GM21515 (cell line): ENCODE results near the gene TMOD3.

ENCODE experiments used
- ATAC-seq: cut with Tn5 transposase; IDR thresholded peaks from one replicate; pipeline ENCODE4 v1.9.1; 2021; ENCODE audit not compliant: unreplicated experiment

TMOD3 gene

DNA sequence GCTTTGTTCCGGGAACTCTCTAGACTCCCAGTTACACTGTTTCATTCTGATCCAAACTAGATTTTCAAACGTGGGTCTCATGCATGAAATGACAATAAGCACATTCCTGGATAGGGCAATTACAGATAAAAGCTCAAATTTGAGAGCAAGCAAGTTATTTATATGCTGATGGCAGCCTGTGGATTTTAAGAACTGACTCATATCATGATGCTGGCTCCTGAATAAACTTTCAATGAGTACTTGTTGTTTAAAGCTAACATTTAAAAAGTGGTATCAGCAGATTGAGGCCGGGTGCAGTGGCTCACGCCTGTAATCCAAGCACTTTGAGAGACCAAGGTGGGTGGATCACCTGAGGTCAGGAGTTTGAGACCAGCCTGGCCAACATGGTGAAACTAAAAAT is 75.5 kb downstream of the TMOD3 start:
- no peak for ATAC-seq

DNA sequence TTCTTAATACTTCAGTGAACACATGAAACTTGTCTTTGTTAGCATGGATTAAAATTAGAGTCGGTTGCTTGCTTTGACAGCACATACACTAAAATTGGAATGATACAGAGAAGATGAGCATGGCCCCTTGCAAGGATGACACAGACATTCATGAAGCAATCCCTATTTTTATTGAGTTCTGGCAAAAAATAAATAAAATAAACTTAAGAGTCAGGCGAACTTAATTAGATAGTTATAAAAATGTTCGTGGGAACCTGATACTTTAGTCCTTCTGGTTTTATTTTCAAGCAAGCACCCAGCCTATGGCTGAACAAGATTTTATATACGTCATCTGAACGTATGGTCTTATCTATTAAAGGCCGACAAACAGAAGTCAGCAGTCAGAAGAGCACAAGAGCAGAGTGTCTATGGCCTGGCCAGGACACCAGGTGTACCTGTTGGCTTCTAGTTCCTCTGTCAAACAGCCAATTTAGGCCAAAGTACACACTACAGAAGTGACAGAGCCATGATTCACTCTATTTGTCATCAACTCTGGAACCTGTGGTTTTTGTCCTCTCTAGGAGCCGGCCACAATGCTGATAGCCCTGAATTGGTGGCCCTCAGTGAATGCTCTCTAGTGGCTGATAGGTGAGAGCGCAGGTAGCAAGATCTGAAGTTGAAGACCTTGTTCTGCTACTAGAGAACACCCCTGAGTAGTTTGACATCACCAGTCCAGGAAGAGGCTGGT is 77.8 kb downstream of the TMOD3 start:
- no peak for ATAC-seq

DNA sequence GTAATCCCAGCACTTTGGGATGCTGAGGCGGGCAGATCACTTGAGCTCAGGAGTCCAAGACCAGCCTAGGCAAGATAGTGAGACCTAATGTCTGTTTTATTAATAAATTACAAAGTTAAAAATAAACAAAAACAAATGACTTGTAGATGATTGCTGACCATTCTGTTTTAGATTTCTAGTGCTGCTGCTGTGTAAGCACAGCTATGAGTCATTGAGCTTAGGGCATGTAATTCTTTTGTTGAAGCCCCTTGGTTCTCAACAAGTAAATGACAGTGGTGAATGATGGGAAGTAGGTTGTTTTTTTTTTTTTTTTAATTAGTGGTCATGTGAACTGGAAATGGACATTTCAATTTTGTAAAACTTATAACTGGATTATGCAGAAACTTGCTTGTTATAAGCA is 78.9 kb downstream of the TMOD3 start:
- no peak for ATAC-seq

DNA sequence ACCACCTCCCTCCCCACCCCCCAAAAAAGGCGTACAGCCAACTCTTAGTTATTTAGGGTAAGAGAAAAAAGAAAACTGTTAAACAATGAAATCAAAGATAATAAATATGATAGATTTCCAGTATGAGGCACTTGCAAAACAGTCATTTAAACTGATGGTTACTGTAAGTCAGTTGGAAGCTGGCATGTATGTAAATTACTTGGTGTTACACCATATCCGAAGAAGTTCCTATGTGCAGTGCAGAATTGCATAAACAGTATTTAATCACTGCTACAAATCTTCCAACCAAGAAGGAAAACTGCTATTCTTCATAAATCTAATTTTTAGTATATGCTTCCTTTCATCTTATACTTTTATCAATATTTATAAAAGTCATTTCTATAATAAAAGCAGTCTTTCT is 80.1 kb downstream of the TMOD3 start:
- ATAC-seq: no peak

DNA sequence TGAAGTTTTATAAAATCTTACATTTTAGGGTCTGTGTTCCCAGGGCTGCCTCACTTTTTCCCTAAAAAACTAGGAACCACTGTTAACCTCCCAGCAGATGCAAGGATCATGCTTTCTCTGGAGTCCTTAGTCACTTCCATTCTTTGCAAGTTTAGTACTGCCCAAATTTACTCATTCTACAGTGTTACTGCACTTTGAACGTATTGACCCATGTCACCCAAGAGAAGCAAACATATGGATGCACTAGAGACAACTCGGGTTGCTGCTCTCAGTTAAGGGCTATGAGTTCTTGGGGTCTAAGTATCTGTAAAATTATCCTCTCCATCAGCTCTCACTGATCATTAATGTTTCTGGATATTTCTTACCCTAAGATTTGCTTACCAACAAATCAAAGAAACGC is 83.1 kb downstream of the TMOD3 start:
- no peak for ATAC-seq

DNA sequence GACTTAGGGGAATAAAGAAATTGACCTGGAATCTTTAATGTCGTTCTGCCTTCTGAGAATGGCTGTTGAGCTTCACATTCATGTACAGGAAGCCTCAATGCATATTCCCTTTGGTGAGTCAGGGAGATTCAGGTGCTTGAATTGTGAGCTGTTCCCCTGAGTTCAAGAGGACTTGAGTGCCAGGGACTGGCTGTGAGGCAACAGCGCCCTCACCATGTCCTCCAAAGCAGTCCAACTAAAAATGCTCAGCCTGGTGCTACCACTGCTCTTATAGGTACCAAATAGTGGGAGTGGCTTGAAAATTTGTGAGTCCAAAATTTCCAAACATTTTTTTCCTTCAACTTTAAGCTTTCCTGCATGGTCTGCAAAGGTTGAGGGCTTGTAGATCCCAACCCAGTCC is 88.0 kb downstream of the TMOD3 start:
- no peak for ATAC-seq

GRCh38 chr15:51924156-51925068 is 95.0 kb downstream of the TMOD3 start:
- no peak for ATAC-seq

DNA sequence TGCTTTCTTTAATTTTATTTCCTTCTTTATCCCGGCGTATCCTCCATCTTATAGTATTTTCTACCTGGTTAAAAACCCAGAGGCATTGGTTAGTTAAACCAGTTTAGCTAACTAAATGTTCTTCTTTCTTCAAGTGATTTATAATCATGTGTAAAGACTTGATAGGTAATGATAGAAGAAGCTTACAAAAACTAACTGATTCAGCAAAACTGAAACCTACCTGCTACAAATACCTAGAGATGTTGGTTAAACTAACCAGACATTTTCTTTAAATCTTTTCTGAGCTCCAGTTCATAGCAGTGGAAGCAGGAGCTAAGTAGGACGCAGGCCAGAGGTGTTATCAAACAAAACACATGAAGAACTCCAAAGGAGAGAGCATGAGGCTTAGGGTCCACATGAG is 97.4 kb downstream of the TMOD3 start:
- ATAC-seq: no peak

- ATAC-seq: no peak
Observed at GRCh38 chr15:51931016-51931415, 101.6 kb downstream of the TMOD3 start.

- ATAC-seq: no peak
Observed at GRCh38 chr15:51931638-51932037, 102.2 kb downstream of the TMOD3 start.

- ATAC-seq: no peak
Observed at GRCh38 chr15:51932161-51932560, 102.7 kb downstream of the TMOD3 start.

DNA sequence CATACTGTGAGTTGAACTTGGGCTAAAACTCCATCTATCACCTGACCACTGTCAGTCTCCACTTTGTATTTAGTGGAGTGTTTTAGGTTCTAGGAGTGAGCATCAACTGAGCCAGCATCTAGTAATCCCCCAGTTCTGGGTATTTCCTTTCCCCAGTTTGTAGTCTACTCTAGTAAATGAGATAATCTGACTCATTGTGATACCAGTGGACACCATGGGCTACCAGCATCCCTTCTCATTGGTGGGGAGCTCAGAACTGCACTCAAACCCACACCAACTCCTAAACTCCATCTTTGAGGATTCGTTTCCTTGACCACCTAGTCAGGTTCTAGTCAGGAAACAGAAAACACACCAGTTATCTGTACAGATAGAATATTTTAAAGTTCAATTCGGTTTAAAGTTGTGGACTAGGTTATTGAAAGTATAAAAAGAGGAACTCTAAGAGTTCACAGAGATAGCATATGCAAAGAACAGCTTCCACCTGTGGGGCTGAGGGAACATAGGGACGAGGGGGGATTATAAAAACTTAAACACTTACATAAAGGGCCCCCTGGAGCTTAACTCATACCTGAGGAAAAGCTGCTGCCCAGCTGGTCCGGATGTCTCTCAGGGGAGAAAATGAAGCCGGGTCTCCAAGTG is 106.1 kb downstream of the TMOD3 start:
- ATAC-seq: peak; percentile 85

DNA sequence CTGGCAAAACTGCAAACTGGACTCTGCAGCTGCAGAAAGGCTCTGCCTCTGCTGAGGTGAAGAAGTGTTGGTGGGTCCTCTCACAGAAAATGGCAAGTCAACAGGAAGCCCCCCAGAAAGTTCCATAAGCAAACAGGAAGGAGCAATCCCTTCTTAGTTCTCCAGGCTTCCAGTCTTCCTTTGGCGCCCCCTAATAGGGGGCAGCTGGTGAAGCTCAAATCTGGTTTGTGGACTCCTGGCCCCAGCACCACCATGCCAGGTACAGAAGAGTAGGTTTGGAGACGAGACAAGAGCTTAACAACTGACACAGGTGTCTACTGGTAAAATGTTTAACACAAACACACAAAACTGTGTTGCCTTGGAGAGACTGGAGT is 106.6 kb downstream of the TMOD3 start:
- ATAC-seq: peak; percentile 14

DNA sequence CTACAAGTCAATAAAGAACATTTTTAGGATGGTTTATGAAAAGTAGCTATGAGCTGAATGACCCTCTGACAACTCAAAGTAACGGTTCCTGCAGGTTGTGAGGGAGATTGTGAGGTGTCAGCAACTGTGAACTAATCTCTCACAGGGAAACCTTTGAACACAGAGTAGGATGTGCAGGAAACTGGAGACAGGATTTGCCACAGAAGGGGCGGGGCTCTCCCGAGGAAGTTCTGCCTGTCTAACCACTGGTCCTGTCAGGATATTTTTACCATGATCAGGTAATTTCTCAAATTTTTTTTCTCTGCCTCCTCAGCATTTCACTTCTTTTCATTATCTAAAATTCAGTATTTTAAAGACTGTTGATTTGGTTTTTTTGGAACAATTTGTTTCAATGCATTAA is 108.8 kb downstream of the TMOD3 start:
- no peak for ATAC-seq

- no peak for ATAC-seq
Observed at GRCh38 chr15:51939216-51939615, 109.8 kb downstream of the TMOD3 start.

DNA sequence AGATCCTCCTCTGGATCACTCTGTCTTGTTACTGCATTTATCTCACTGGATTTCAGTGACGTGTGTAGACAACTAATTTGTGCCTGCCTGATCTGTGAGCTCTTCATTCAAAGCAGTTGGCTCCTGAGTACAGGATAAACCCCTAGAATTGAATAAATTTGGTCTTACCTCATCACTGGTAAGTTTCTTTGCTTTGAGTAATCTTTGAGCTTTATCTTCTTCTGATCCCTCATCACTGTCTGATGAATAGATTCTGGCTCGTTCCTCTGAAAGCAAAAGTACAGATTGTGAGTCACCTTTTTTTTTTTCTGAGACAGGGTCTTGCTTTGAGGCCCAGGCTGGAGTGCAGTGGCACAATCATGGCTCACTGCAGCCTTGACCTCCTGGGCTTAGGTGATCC is 117.7 kb downstream of the TMOD3 start:
- no peak for ATAC-seq

GRCh38 chr15:51952805-51953204 is 123.4 kb downstream of the TMOD3 start:
- ATAC-seq: no peak

DNA sequence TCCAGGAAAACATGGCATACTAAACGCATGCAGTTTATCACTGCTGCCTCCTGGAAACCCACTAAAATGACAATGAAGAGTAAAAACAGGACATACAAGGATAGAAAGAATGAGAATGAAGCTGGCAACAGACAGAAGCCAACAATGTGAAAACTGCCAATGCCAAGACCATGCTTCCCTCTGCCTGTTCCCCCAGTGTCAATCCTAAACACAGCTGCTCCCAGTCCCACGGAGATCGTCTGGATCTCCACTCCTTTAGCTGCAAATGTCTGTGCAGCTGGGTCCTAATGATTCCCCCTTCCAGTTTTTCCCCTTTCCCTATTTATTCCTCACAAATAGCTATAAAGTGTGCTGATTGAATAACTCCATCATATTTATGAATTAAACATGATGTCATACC is 126.1 kb downstream of the TMOD3 start:
- no peak for ATAC-seq
